Panc1 (cell line): ENCODE measurements around the gene EYA2. TPM values are rescaled to one million over a fixed set of nuclear protein-coding genes. Genes with fewer than 3 reads are reported as not detected.
"Not testable (repeated sequence)": the region's sequence is repeated elsewhere in the genome, so short reads cannot be mapped to it uniquely, and the experiment has no call there.

ENCODE experiments used
- ATAC-seq: fragments of 200-7000 bp; cut with Tn5 transposase; 2 replicates; pipeline ENCODE4 v1.9.1; 2020; ENCODE audit warnings: mild to moderate bottlenecking, moderate library complexity
- BruUV-seq: library from RNA; stranded (reverse); fragments of 400-500 nt; replicated peaks from 2 replicates; lab custom pipeline; 2021; lab: Mats Ljungman, UMichigan
- CTCF ChIA-PET: fragments of 300-600 bp; sonication (Branson Sonifier 250); formaldehyde crosslinking; loops from one replicate; lab custom pipeline; 2022; ENCODE audit warnings: antibody characterized with exemption; lab: Charles Lee
- POLR2A ChIA-PET: fragments of 300-600 bp; sonication (Branson Sonifier 250); formaldehyde crosslinking; loops from one replicate; lab custom pipeline; 2022; ENCODE audit warnings: antibody characterized with exemption; lab: Charles Lee
- DNase-seq: peaks from one replicate; pipeline ENCODE4 v3.0.0-alpha.2; 2010; ENCODE audit warnings: low read depth, low spot score
- H3K27ac ChIP-seq: 2 replicates; pipeline ENCODE4 v1.5.1; 2011; ENCODE audit warnings: mild to moderate bottlenecking, low read length, inconsistent platforms
- H3K27me3 ChIP-seq: fragments of 200-500 bp; sonication (Bioruptor generic); 2 replicates; pipeline ENCODE4 v1.6.0; 2014; ENCODE audit warnings: low read length, inconsistent platforms; ENCODE audit not compliant: control insufficient read depth, insufficient read depth
- H3K36me3 ChIP-seq: fragments of 200-500 bp; sonication (Bioruptor generic); 2 replicates; pipeline ENCODE4 v1.5.1; 2014; ENCODE audit warnings: inconsistent platforms, mild to moderate bottlenecking, low read length, moderate library complexity; ENCODE audit not compliant: control insufficient read depth, insufficient read depth
- H3K4me1 ChIP-seq: 2 replicates; pipeline ENCODE4 v1.5.1; 2011; ENCODE audit warnings: inconsistent platforms, mild to moderate bottlenecking, low read length, moderate library complexity; ENCODE audit not compliant: control insufficient read depth, insufficient read depth
- H3K4me3 ChIP-seq, 2 experiments: 2 replicates each; pipeline ENCODE4 v1.5.1; 2011 to 2012; ENCODE audit warnings: low read depth in 2 of 2, low read length in 2 of 2, mild to moderate bottlenecking in 2 of 2, inconsistent platforms in 1 of 2, moderate library complexity in 1 of 2
- H3K9me3 ChIP-seq: fragments of 200-500 bp; sonication (Bioruptor generic); 2 replicates; pipeline ENCODE4 v1.5.1; 2014; ENCODE audit warnings: low read depth, mild to moderate bottlenecking, inconsistent platforms, low read length, moderate library complexity; ENCODE audit not compliant: control insufficient read depth, insufficient read depth
- POLR2AphosphoS5 ChIP-seq: IDR thresholded peaks from 2 replicates; pipeline ENCODE4 v1.6.1; 2012; ENCODE audit warnings: mild to moderate bottlenecking, low read depth, low read length, moderate library complexity
- TCF7L2 ChIP-seq: IDR thresholded peaks from 2 replicates; pipeline ENCODE4 v1.6.1; 2011; ENCODE audit warnings: mild to moderate bottlenecking, low read depth, low read length, inconsistent platforms
- in situ Hi-C: cut with HindIII; loops from 2 replicates; pipeline ENCODE4 v1.10.0; 2016; ENCODE audit warnings: low sequenced_read_pairs, low pct_unique_long_range_greater_than_20kb
- intact Hi-C: fragments of 100-400 bp; cut with micrococcal nuclease; formaldehyde crosslinking; loops from one replicate; pipeline ENCODE4 v1.10.0; 2022; ENCODE audit not compliant: unreplicated experiment
- total RNA-seq: library from RNA; stranded (reverse); gene quantifications from one replicate; pipeline ENCODE4 v1.2.1, GENCODE V29; 2021; ENCODE audit not compliant: unreplicated experiment
- TF ChIP-seq, protein P1 (sequence below): fragments of 450-650 bp; IDR thresholded peaks from 2 replicates; pipeline ENCODE4 v1.5.1; 2017; ENCODE audit warnings: mild to moderate bottlenecking

Gene EYA2
- total RNA-seq, 1 experiment from 2014 or later, result 1.9 TPM

DNA sequence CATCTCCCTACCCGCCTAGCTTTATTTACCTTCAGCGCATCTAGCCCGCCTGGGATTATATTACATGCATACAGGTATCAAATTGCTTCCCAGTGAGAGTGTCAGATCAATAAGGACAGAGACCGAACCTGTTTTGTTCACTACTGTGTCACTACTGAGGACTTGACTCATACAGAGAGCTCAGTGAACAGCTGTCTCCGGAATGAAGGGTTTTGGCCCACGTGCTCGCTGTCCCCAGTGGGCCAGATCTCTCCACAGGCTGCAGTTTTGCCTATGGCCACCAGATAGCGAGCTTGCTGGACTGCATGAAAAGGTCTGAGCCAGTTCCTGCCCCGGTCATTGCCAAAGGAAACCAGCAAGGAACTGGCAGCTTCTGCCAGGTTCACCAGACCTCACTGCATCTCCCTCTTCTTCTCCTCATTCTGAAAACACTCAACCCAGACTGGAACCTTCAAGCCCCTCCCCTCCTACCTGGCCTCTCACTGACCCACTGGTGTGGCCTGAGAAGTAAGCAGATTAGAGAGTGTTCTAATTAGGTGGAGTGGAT, 311.0 kb downstream of the EYA2 start:
- Histone ChIP-seq H3K27ac (0 out of 2 replicates have a peak overlapping the region, but pooled peaks have one; percentile 6), H3K4me1 (0 out of 2 replicates have a peak, but pooled peaks cover 4% of the 10 kb centered on the region), H3K27me3 (no peaks in the 10 kb centered on the region), H3K4me3 (no peak overlapping the region), H3K9me3 (no peaks in the 10 kb centered on the region), H3K36me3 (peaks cover 2% of the 10 kb centered on the region; the same call in 1 of the 2 replicates)
- intact Hi-C loops (loop anchor here (10.0 kb wide), 1 partner anchor 419 kb away; no protein-coding TSS in a partner anchor), in situ Hi-C loops (no loop called here)
- CTCF ChIA-PET, result interaction anchor here (0.5 to 1.8 kb wide), 5 partner anchors 10 to 1421 kb away, joined by 3 to 31 read pairs (median 4); no protein-coding TSS in a partner anchor
- DNase-seq (no peak), ATAC-seq (peak; percentile 81)
- no TSS peak for BruUV-seq
- TF ChIP-seq TCF7L2, result no peak
- TF ChIP-seq, protein P1, sequence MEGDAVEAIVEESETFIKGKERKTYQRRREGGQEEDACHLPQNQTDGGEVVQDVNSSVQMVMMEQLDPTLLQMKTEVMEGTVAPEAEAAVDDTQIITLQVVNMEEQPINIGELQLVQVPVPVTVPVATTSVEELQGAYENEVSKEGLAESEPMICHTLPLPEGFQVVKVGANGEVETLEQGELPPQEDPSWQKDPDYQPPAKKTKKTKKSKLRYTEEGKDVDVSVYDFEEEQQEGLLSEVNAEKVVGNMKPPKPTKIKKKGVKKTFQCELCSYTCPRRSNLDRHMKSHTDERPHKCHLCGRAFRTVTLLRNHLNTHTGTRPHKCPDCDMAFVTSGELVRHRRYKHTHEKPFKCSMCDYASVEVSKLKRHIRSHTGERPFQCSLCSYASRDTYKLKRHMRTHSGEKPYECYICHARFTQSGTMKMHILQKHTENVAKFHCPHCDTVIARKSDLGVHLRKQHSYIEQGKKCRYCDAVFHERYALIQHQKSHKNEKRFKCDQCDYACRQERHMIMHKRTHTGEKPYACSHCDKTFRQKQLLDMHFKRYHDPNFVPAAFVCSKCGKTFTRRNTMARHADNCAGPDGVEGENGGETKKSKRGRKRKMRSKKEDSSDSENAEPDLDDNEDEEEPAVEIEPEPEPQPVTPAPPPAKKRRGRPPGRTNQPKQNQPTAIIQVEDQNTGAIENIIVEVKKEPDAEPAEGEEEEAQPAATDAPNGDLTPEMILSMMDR, result peak; percentile 83
- POLR2A ChIA-PET, result no interaction called here

DNA sequence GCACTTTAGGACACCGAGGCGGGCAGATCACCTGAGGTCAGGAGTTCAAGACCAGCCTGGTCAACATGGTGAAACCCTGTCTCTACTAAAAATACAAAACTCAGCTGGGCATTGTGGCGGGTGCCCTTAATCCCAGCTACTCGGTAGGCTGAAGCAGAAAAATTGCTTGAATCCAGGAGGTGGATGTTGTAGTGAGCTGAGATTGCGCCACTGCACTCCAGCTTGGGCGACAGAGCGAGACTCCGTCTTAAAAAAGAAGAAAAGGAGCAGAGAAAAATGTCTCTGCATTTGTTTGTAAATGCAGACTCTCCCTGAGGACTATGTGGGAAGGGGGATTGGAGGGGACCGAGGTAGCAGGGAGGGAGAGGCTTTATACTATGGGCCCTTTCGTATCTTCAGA, 311.9 kb downstream of the EYA2 start:
- H3K27ac ChIP-seq, H3K4me1 ChIP-seq, BruUV-seq, H3K9me3 ChIP-seq, POLR2A ChIA-PET, ATAC-seq, in situ Hi-C loops, H3K27me3 ChIP-seq, DNase-seq, H3K4me3 ChIP-seq, H3K36me3 ChIP-seq: not testable (repeated sequence)
- CTCF ChIA-PET, result interaction anchor here (0.7 to 1.8 kb wide), 2 partner anchors 64 to 177 kb away, joined by 3 to 31 read pairs; no protein-coding TSS in a partner anchor
- intact Hi-C loops, result loop anchor here (10.0 kb wide), 1 partner anchor 418 kb away; no protein-coding TSS in a partner anchor

DNA sequence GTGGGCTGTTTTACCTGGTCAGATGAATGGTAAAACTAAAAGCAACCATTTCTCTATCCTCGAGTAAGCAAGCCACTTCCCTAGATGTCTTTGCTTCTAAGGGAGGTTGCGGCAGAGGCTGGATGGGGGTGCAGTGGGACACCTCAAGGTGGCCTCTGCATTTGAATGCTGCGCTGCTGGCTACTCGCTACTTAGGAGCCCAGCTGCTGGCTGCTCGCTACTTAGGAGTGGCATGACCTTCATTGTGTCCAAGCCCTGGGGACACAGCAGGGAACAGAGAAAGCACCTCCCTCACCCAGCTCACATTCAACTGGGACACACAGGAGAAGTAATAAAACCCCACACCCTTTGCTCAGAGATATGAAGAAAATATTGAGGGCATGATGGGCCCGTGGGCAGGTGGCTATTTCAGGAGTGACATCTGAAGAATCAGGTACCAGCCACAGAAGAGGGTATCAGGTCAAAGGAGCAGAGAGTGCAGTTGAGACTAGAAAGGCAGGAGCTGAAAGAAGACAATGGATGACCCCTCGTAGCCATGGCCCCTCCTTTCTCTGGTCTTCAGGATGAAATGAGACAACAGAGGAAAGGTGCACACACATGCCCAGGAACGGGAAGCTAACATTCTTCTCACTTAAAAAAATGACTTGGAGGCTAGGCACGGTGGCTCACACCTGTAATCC, 312.5 kb downstream of the EYA2 start:
- ChIA-PET CTCF (interaction anchor here (0.7 kb wide), 1 partner anchor 63 kb away, joined by 3 read pairs; no protein-coding TSS in a partner anchor), POLR2A (no interaction called here)
- intact Hi-C loops, result loop anchor here (10.0 kb wide), 1 partner anchor 418 kb away; no protein-coding TSS in a partner anchor
- Histone ChIP-seq H3K27ac (no peak overlapping the region), H3K4me3 (no peak overlapping the region), H3K9me3 (no peaks in the 10 kb centered on the region), H3K36me3 (peaks cover 2% of the 10 kb centered on the region; the same call in 1 of the 2 replicates), H3K4me1 (0 out of 2 replicates have a peak, but pooled peaks cover 4% of the 10 kb centered on the region), H3K27me3 (no peaks in the 10 kb centered on the region)
- TF ChIP-seq TCF7L2, result no peak
- TF ChIP-seq POLR2AphosphoS5, result no peak
- no peak for DNase-seq
- BruUV-seq, result no TSS peak
- ATAC-seq, result peak; percentile 37; the same call in 1 of the 2 replicates
- in situ Hi-C loops, result no loop called here
